ENCODE results near the gene TIMM17B.

Gene TIMM17B

DNA sequence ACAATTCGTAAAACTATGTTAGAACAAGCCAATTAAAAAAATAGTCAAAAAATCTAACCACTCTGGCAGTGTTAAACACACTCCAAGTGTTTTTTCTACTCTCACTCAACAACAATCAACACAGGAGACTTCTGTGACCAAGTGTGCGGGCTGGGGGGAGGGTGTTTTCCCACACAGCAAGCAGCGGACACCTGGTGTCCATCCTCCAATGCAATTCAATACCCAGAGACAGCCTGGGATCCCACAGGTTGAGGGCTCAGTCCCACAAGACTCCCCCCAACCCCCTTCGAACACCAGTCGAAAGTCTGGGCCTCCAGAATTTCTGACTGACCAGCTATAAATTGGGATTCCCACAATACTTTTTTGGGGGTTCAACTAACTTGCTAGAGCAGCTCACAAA, 29.6 kb upstream of the TIMM17B start:
- Histone ChIP-seq H3K9ac (no peak overlapping the region), H3K4me3 (IDR thresholded peaks at IDR 0.05; ENCODE audit: insufficient read depth, low read depth, low read length) (no peak overlapping the region)

DNA sequence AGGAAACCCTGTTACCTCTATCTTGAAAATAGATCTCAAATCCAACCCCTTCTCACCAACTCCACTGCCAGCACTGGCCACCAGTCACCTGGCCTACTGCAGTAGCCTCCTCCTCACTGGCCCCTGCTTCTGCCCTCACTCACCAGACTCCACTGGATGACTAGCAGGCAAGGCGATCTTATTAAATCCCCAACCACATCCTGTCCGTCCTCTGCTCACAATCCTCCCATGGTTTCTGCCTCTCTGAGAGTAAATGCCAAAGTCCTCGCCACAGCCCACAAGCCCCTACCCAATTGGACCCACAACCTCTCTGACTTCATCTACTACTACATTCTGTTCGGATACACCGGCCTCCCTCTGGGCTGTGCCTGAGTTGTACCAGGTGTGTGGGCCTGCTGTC, 26.7 kb upstream of the TIMM17B start:
- H3K4me3 ChIP-seq (IDR thresholded peaks at IDR 0.05; ENCODE audit: insufficient read depth, low read depth, low read length): no peak overlapping the region
- H3K27me3 ChIP-seq (ENCODE audit: insufficient read depth, low read depth): no peaks in the 10 kb centered on the region
- TF ChIP-seq, protein P1, sequence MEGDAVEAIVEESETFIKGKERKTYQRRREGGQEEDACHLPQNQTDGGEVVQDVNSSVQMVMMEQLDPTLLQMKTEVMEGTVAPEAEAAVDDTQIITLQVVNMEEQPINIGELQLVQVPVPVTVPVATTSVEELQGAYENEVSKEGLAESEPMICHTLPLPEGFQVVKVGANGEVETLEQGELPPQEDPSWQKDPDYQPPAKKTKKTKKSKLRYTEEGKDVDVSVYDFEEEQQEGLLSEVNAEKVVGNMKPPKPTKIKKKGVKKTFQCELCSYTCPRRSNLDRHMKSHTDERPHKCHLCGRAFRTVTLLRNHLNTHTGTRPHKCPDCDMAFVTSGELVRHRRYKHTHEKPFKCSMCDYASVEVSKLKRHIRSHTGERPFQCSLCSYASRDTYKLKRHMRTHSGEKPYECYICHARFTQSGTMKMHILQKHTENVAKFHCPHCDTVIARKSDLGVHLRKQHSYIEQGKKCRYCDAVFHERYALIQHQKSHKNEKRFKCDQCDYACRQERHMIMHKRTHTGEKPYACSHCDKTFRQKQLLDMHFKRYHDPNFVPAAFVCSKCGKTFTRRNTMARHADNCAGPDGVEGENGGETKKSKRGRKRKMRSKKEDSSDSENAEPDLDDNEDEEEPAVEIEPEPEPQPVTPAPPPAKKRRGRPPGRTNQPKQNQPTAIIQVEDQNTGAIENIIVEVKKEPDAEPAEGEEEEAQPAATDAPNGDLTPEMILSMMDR (conservative IDR thresholded peaks at IDR 0.05; ENCODE audit: low read depth, low read length): no peak
- H3K79me2 ChIP-seq (ENCODE audit: insufficient read depth, low read depth): peaks cover 13% of the 10 kb centered on the region; the same call in 1 of the 2 replicates
- peak overlapping the region; percentile 68 for H3K4me2 ChIP-seq
- H4K20me1 ChIP-seq (ENCODE audit: insufficient read depth): no peaks in the 10 kb centered on the region
- peak overlapping the region; percentile 93 for H3K27ac ChIP-seq
- 0 out of 2 replicates have a peak overlapping the region, but pooled peaks have one; percentile 12 for H3K9ac ChIP-seq
- no peak overlapping the region for H2AFZ ChIP-seq (ENCODE audit: low read depth)
- H3K4me1 ChIP-seq (ENCODE audit: low read depth, poor library complexity, severe bottlenecking): peaks cover 92% of the 10 kb centered on the region
- no peaks in the 10 kb centered on the region for H3K36me3 ChIP-seq (ENCODE audit: insufficient read depth)

More for the DNA sequence above, 29.6 kb upstream of the TIMM17B start:
- TF ChIP-seq, protein P1 (conservative IDR thresholded peaks at IDR 0.05; ENCODE audit: low read depth, low read length): no peak
- no peak overlapping the region for H3K4me2 ChIP-seq
- no peaks in the 10 kb centered on the region for H3K36me3 ChIP-seq (ENCODE audit: insufficient read depth)
- no peaks in the 10 kb centered on the region for H3K27me3 ChIP-seq (ENCODE audit: insufficient read depth, low read depth)
- no peaks in the 10 kb centered on the region for H4K20me1 ChIP-seq (ENCODE audit: insufficient read depth)
- peaks cover 5% of the 10 kb centered on the region; the same call in 1 of the 2 replicates for H3K79me2 ChIP-seq (ENCODE audit: insufficient read depth, low read depth)
- peaks cover 73% of the 10 kb centered on the region for H3K4me1 ChIP-seq (ENCODE audit: low read depth, poor library complexity, severe bottlenecking)
- no peak overlapping the region for H3K27ac ChIP-seq
- H2AFZ ChIP-seq (ENCODE audit: low read depth): no peak overlapping the region

DNA sequence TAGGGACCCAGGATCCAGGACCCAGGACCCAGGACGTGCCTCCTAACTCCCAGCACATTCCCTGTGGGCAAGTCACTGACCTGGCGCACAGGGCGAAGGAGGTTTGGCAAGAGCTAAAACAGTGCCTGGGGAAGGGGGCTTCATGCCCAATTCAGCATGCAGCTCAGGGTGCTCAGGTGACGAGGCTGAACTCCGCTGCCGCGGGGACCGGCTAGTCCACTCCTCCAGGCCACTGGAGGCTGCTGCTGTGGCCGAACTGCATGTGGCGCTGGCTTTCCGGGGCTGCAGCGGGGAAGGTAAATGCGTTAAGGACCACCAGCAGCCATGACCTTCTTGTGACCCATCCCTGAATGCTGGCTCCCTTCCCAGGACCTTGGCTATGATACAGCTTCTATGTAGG, 26.2 kb upstream of the TIMM17B start:
- Histone ChIP-seq H3K27me3 (ENCODE audit: insufficient read depth, low read depth) (no peaks in the 10 kb centered on the region), H4K20me1 (ENCODE audit: insufficient read depth) (no peaks in the 10 kb centered on the region), H3K27ac (peak overlapping the region; percentile 93; the same call in 1 of the 2 replicates), H3K36me3 (ENCODE audit: insufficient read depth) (no peaks in the 10 kb centered on the region), H3K79me2 (ENCODE audit: insufficient read depth, low read depth) (peaks cover 14% of the 10 kb centered on the region; the same call in 1 of the 2 replicates), H3K4me3 (IDR thresholded peaks at IDR 0.05; ENCODE audit: insufficient read depth, low read depth, low read length) (no peak overlapping the region), H2AFZ (ENCODE audit: low read depth) (no peak overlapping the region), H3K4me1 (ENCODE audit: low read depth, poor library complexity, severe bottlenecking) (peaks cover 91% of the 10 kb centered on the region), H3K9ac (no peak overlapping the region), H3K4me2 (peak overlapping the region; percentile 68; the same call in 1 of the 2 replicates)
- TF ChIP-seq, protein P1 (conservative IDR thresholded peaks at IDR 0.05; ENCODE audit: low read depth, low read length): no peak

GRCh38 chrX:48920718-48921104, 23.1 kb upstream of the TIMM17B start:
- peaks cover 39% of the 10 kb centered on the region for H3K79me2 ChIP-seq (ENCODE audit: insufficient read depth, low read depth)
- peak overlapping the region; percentile 96; the same call in 1 of the 2 replicates for H3K9ac ChIP-seq
- peaks cover 22% of the 10 kb centered on the region for H4K20me1 ChIP-seq (ENCODE audit: insufficient read depth)
- peaks cover 60% of the 10 kb centered on the region for H3K4me1 ChIP-seq (ENCODE audit: low read depth, poor library complexity, severe bottlenecking)
- H2AFZ ChIP-seq (ENCODE audit: low read depth): no peak overlapping the region
- H3K27me3 ChIP-seq (ENCODE audit: insufficient read depth, low read depth): no peaks in the 10 kb centered on the region
- peak overlapping the region; percentile 93 for H3K27ac ChIP-seq
- peaks cover 10% of the 10 kb centered on the region; the same call in 1 of the 2 replicates for H3K36me3 ChIP-seq (ENCODE audit: insufficient read depth)
- no peak overlapping the region for H3K4me3 ChIP-seq (IDR thresholded peaks at IDR 0.05; ENCODE audit: insufficient read depth, low read depth, low read length)
- H3K4me2 ChIP-seq: peak overlapping the region; percentile 96
- TF ChIP-seq, protein P1 (conservative IDR thresholded peaks at IDR 0.05; ENCODE audit: low read depth, low read length): no peak

Data from KMS-11 (cell line).